CD4-positive, alpha-beta T cell treated with Interleukin-15 for 1 hour (primary cell): ENCODE data around the gene SPOCK2.

Experiments used
- DNase-seq: peaks from one replicate; pipeline ENCODE4 v3.0.0-alpha.2; 2020

Gene SPOCK2

GRCh38 chr10:72086466-72087391, 1.6 kb downstream of the SPOCK2 start:
- DNase-seq: peak; percentile 83

GRCh38 chr10:72085864-72086465, 2.4 kb downstream of the SPOCK2 start:
- no peak for DNase-seq

GRCh38 chr10:72085166-72085565, 3.2 kb downstream of the SPOCK2 start:
- no peak for DNase-seq

GRCh38 chr10:72083790-72084459, 4.4 kb downstream of the SPOCK2 start:
- peak; percentile 58 for DNase-seq

GRCh38 chr10:72082856-72083789, 5.2 kb downstream of the SPOCK2 start:
- no peak for DNase-seq

GRCh38 chr10:72081772-72082590, 6.4 kb downstream of the SPOCK2 start:
- DNase-seq: no peak

- no peak for DNase-seq
Observed at GRCh38 chr10:72081210-72081609, 7.1 kb downstream of the SPOCK2 start.

GRCh38 chr10:72080042-72080975, 8.0 kb downstream of the SPOCK2 start:
- no peak for DNase-seq

GRCh38 chr10:72079356-72079755, 9.0 kb downstream of the SPOCK2 start:
- DNase-seq: peak; percentile 88

- no peak for DNase-seq
Observed at GRCh38 chr10:72077275-72077990, 10.9 kb downstream of the SPOCK2 start.

- DNase-seq: no peak
Observed at GRCh38 chr10:72076756-72077155, 11.6 kb downstream of the SPOCK2 start.

- DNase-seq: no peak
Observed at GRCh38 chr10:72075376-72076115, 12.8 kb downstream of the SPOCK2 start.

- no peak for DNase-seq
Observed at GRCh38 chr10:72074574-72075375, 13.6 kb downstream of the SPOCK2 start.

GRCh38 chr10:72073708-72074573, 14.4 kb downstream of the SPOCK2 start:
- DNase-seq: no peak

GRCh38 chr10:72072639-72073038, 15.7 kb downstream of the SPOCK2 start:
- no peak for DNase-seq

- DNase-seq: no peak
Observed at GRCh38 chr10:72072046-72072445, 16.3 kb downstream of the SPOCK2 start.
